Sigmoid colon (tissue), 7 donors: ENCODE results near the gene KCNH1. TPM values are rescaled to one million over a fixed set of nuclear protein-coding genes. Genes with fewer than 3 reads are reported as not detected.

ENCODE experiments used
- DNase-seq: peaks from one replicate; pipeline ENCODE4 v3.0.0-alpha.2; 2019
- H3K27ac ChIP-seq, 4 donors: fragments of 200-600 bp; sonication (generic); one replicate each; pipeline ENCODE4 v1.5.1; 2016 to 2019; ENCODE audit warnings: mild to moderate bottlenecking in 1 of 4
- H3K27me3 ChIP-seq, 3 donors: fragments of 200-600 bp; sonication (generic); one replicate each; pipeline ENCODE4 v1.5.1; 2019; ENCODE audit warnings: mild to moderate bottlenecking in 1 of 3
- H3K36me3 ChIP-seq, 4 donors: fragments of 200-600 bp; sonication (generic); one replicate each; pipeline ENCODE4 v1.5.1; 2016 to 2019
- H3K4me1 ChIP-seq, 4 donors: fragments of 200-600 bp; sonication (generic); one replicate each; pipeline ENCODE4 v1.5.1; 2017 to 2019
- H3K4me3 ChIP-seq, 4 donors: fragments of 200-600 bp; sonication (generic); one replicate each; pipeline ENCODE4 v1.5.1; 2017 to 2019; ENCODE audit warnings: mild to moderate bottlenecking in 2 of 4, moderate library complexity in 1 of 4
- H3K9me3 ChIP-seq, 4 donors: fragments of 200-600 bp in 3 of 4; sonication (generic) in 3 of 4; one replicate each; pipeline versions ENCODE4 v1.5.1 to v1.6.1; 2013 to 2019
- CTCF ChIP-seq, 4 experiments: fragments of 450-650 bp in 3 of 4; fragments of 200-600 bp in 1 of 4; IDR thresholded peaks; one replicate each; pipeline ENCODE4 v1.5.1; 2016 to 2019; ENCODE audit warnings: antibody characterized with exemption in 4 of 4, mild to moderate bottlenecking in 3 of 4, moderate library complexity in 2 of 4
- EP300 ChIP-seq, 4 donors: sonication (generic); formaldehyde crosslinking; IDR thresholded peaks; one replicate each; pipeline ENCODE4 v1.6.1; 2017; ENCODE audit warnings: antibody characterized with exemption in 4 of 4
- POLR2A ChIP-seq, 2 donors: fragments of 450-650 bp; IDR thresholded peaks; one replicate each; pipeline ENCODE4 v1.6.1; 2016; ENCODE audit warnings: antibody characterized with exemption in 2 of 2, mild to moderate bottlenecking in 2 of 2, moderate library complexity in 2 of 2
- POLR2AphosphoS5 ChIP-seq, 4 donors: sonication (generic); formaldehyde crosslinking; IDR thresholded peaks; one replicate each; pipeline ENCODE4 v1.6.1; 2017; ENCODE audit warnings: antibody characterized with exemption in 4 of 4
- WGBS, 2 donors: extraction: QIAGEN DNeasy Blood & Tissue Kit; methylation state at CpG; one replicate each; pipeline ENCODE4 v1.1.7; 2013; 5-methylcytosine and 5-hydroxymethylcytosine counted together
- intact Hi-C: fragments of 100-400 bp; cut with DNase I; formaldehyde crosslinking; loops from one replicate; pipeline ENCODE4 v1.15.1; 2023
- polyA plus RNA-seq, 3 donors: library from polyadenylated mRNA; stranded (reverse); fragments of 200-250 nt; gene quantifications; one replicate each; pipeline ENCODE4 v1.2.3, GENCODE V29; 2013
- total RNA-seq, 4 donors: library from RNA; depleted of rRNA; stranded (reverse); fragments of >200 nt; gene quantifications; one replicate each; pipeline ENCODE4 v1.1.0, GENCODE V29; 2016
- donor health status: healthy with polysubstance abuse.
- donor health status: Bipolar disorder and iron deficiency.
- donor health status: healthy.

The KCNH1 gene
- total and polyA plus RNA-seq, 7 donors: 0.23 to 3.1 (median 0.55) TPM; not detected in 2

GRCh38 chr1:210703593-210703992 is 430.4 kb downstream of the KCNH1 start:
- intact Hi-C loops: no loop called here
- no peaks in the 10 kb centered on the region for H3K27me3 ChIP-seq
- H3K9me3 ChIP-seq: no peaks in the 10 kb centered on the region
- TF ChIP-seq POLR2A (IDR thresholded peaks at IDR 0.05): no peak
- DNase-seq: no peak
- no peak overlapping the region for H3K27ac ChIP-seq
- H3K36me3 ChIP-seq: no peaks in the 10 kb centered on the region
- H3K4me1 ChIP-seq: peaks cover 0 to 6% (median 3%) of the 10 kb centered on the region in 4 donors
- H3K4me3 ChIP-seq: no peak overlapping the region
- WGBS, 2 donors: 88 to 95% methylated on average over 2 of the region's 2 CpGs

- H3K36me3 ChIP-seq: no peaks in the 10 kb centered on the region
- H3K27ac ChIP-seq: no peak overlapping the region
- H3K4me3 ChIP-seq: no peak overlapping the region
- 94 to 96% methylated on average over 2 of the region's 2 CpGs for WGBS, 2 donors
- no peaks in the 10 kb centered on the region for H3K9me3 ChIP-seq
- TF ChIP-seq POLR2AphosphoS5 (IDR thresholded peaks at IDR 0.05) (no peak), EP300 (IDR thresholded peaks at IDR 0.05) (no peak), CTCF (IDR thresholded peaks at IDR 0.05) (no peak), POLR2A (IDR thresholded peaks at IDR 0.05) (no peak)
- H3K27me3 ChIP-seq: no peaks in the 10 kb centered on the region
- H3K4me1 ChIP-seq: peaks cover 0 to 6% (median 3%) of the 10 kb centered on the region in 4 donors
- no peak for DNase-seq
- intact Hi-C loops: no loop called here
Observed at GRCh38 chr1:210702506-210702905, 431.4 kb downstream of the KCNH1 start.

- Histone ChIP-seq H3K4me3 (no peak overlapping the region), H3K27me3 (no peaks in the 10 kb centered on the region), H3K27ac (no peak overlapping the region), H3K4me1 (peaks cover 0 to 6% (median 3%) of the 10 kb centered on the region in 4 donors), H3K36me3 (no peaks in the 10 kb centered on the region), H3K9me3 (no peaks in the 10 kb centered on the region)
- WGBS, 2 donors: 37 to 63% methylated on average over 2 of the region's 2 CpGs
- no peak for TF ChIP-seq POLR2AphosphoS5 (IDR thresholded peaks at IDR 0.05)
- no peak for TF ChIP-seq CTCF (IDR thresholded peaks at IDR 0.05)
- TF ChIP-seq EP300 (IDR thresholded peaks at IDR 0.05): no peak
- no peak for TF ChIP-seq POLR2A (IDR thresholded peaks at IDR 0.05)
- DNase-seq: no peak
- intact Hi-C loops: no loop called here
Observed at GRCh38 chr1:210700511-210700910, 433.4 kb downstream of the KCNH1 start.

GRCh38 chr1:210700083-210700482 is 433.9 kb downstream of the KCNH1 start:
- TF ChIP-seq EP300 (IDR thresholded peaks at IDR 0.05): no peak
- no peak for TF ChIP-seq POLR2A (IDR thresholded peaks at IDR 0.05)
- TF ChIP-seq CTCF (IDR thresholded peaks at IDR 0.05): no peak
- TF ChIP-seq POLR2AphosphoS5 (IDR thresholded peaks at IDR 0.05): no peak
- Histone ChIP-seq H3K9me3 (no peaks in the 10 kb centered on the region), H3K4me1 (peaks cover 0 to 6% (median 3%) of the 10 kb centered on the region in 4 donors), H3K27me3 (no peaks in the 10 kb centered on the region), H3K4me3 (no peak overlapping the region), H3K27ac (no peak overlapping the region), H3K36me3 (no peaks in the 10 kb centered on the region)
- intact Hi-C loops: no loop called here
- no peak for DNase-seq
- WGBS, 2 donors: 88 to 94% methylated on average over 1 of the region's 1 CpG

- H3K36me3 ChIP-seq: no peaks in the 10 kb centered on the region
Observed at GRCh38 chr1:210698661-210699060, 435.3 kb downstream of the KCNH1 start.

More at GRCh38 chr1:210698661-210699060, 435.3 kb downstream of the KCNH1 start:
- H3K27me3 ChIP-seq: no peaks in the 10 kb centered on the region
- H3K9me3 ChIP-seq: no peaks in the 10 kb centered on the region
- intact Hi-C loops: no loop called here
- no peak overlapping the region for H3K27ac ChIP-seq
- 91 to 93% methylated on average over 5 of the region's 5 CpGs for WGBS, 2 donors
- peaks cover 0 to 6% (median 3%) of the 10 kb centered on the region in 4 donors for H3K4me1 ChIP-seq
- H3K4me3 ChIP-seq: no peak overlapping the region
- TF ChIP-seq EP300 (IDR thresholded peaks at IDR 0.05): no peak
- no peak for TF ChIP-seq POLR2AphosphoS5 (IDR thresholded peaks at IDR 0.05)
- no peak for TF ChIP-seq CTCF (IDR thresholded peaks at IDR 0.05)
- TF ChIP-seq POLR2A (IDR thresholded peaks at IDR 0.05): no peak
- DNase-seq: no peak
